ENCODE data around the gene GPC5.
"Not testable (repeated sequence)": the region's sequence is repeated elsewhere in the genome, so short reads cannot be mapped to it uniquely, and the experiment has no call there.

GPC5 gene

GRCh38 chr13:92265408-92265807 is 867.0 kb downstream of the GPC5 start:
- no peak for TF ChIP-seq CTCF (conservative IDR thresholded peaks at IDR 0.05; ENCODE audit: low read depth, low read length)
- H3K36me3 ChIP-seq (ENCODE audit: insufficient read depth): no peaks in the 10 kb centered on the region

GRCh38 chr13:92270990-92271389 is 872.6 kb downstream of the GPC5 start:
- H3K27me3 ChIP-seq (ENCODE audit: insufficient read depth, low read depth): no peaks in the 10 kb centered on the region
- no peak overlapping the region for H3K4me2 ChIP-seq
- no peak overlapping the region for H3K9ac ChIP-seq
- H3K4me1 ChIP-seq (ENCODE audit: low read depth, poor library complexity, severe bottlenecking): no peaks in the 10 kb centered on the region
- no peak overlapping the region for H3K27ac ChIP-seq
- no peak for TF ChIP-seq CTCF (conservative IDR thresholded peaks at IDR 0.05; ENCODE audit: low read depth, low read length)
- no peaks in the 10 kb centered on the region for H3K36me3 ChIP-seq (ENCODE audit: insufficient read depth)
- no peaks in the 10 kb centered on the region for H3K79me2 ChIP-seq (ENCODE audit: insufficient read depth, low read depth)
- H2AFZ ChIP-seq (ENCODE audit: low read depth): no peak overlapping the region
- H3K4me3 ChIP-seq (IDR thresholded peaks at IDR 0.05; ENCODE audit: insufficient read depth, low read depth, low read length): no peak overlapping the region
- no peaks in the 10 kb centered on the region for H4K20me1 ChIP-seq (ENCODE audit: insufficient read depth)

More at GRCh38 chr13:92265408-92265807, 867.0 kb downstream of the GPC5 start:
- Histone ChIP-seq H3K4me1 (ENCODE audit: low read depth, poor library complexity, severe bottlenecking) (no peaks in the 10 kb centered on the region), H3K4me2 (no peak overlapping the region), H4K20me1 (ENCODE audit: insufficient read depth) (no peaks in the 10 kb centered on the region), H3K27ac (no peak overlapping the region), H3K79me2 (ENCODE audit: insufficient read depth, low read depth) (no peaks in the 10 kb centered on the region), H3K9ac (no peak overlapping the region), H3K4me3 (IDR thresholded peaks at IDR 0.05; ENCODE audit: insufficient read depth, low read depth, low read length) (no peak overlapping the region), H3K27me3 (ENCODE audit: insufficient read depth, low read depth) (no peaks in the 10 kb centered on the region), H2AFZ (ENCODE audit: low read depth) (no peak overlapping the region)

- H3K9ac ChIP-seq: no peak overlapping the region
- no peaks in the 10 kb centered on the region for H3K36me3 ChIP-seq (ENCODE audit: insufficient read depth)
- no peak overlapping the region for H2AFZ ChIP-seq (ENCODE audit: low read depth)
- H3K4me2 ChIP-seq: no peak overlapping the region
- no peaks in the 10 kb centered on the region for H3K79me2 ChIP-seq (ENCODE audit: insufficient read depth, low read depth)
- H3K4me3 ChIP-seq (IDR thresholded peaks at IDR 0.05; ENCODE audit: insufficient read depth, low read depth, low read length): no peak overlapping the region
- no peak overlapping the region for H3K27ac ChIP-seq
- no peak for TF ChIP-seq CTCF (conservative IDR thresholded peaks at IDR 0.05; ENCODE audit: low read depth, low read length)
- H3K4me1 ChIP-seq (ENCODE audit: low read depth, poor library complexity, severe bottlenecking): no peaks in the 10 kb centered on the region
- H4K20me1 ChIP-seq (ENCODE audit: insufficient read depth): no peaks in the 10 kb centered on the region
- H3K27me3 ChIP-seq (ENCODE audit: insufficient read depth, low read depth): no peaks in the 10 kb centered on the region
Measured at GRCh38 chr13:92272177-92272576, 873.8 kb downstream of the GPC5 start.

DNA sequence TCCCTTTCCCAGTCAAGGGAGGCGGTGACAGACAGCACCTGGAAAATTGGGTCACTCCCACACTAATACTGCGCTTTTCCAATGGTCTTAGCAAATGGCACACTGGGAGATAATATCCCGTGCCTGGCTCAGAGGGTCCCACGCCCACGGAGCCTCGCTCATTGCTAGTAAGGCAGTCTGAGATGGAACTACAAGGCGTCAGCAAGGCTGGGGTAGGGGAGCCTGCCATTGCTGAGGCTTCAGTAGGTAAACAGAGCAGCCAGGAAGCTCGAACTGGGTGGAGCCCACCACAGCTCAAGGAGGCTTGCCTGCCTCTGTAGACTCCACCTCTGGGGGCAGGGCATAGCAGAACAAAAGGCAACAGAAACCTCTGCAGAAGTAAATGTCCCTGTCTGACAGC is 882.6 kb downstream of the GPC5 start:
- H3K9ac ChIP-seq; H3K79me2 ChIP-seq (ENCODE audit: insufficient read depth, low read depth); H4K20me1 ChIP-seq (ENCODE audit: insufficient read depth); H3K27me3 ChIP-seq (ENCODE audit: insufficient read depth, low read depth); H3K4me1 ChIP-seq (ENCODE audit: low read depth, poor library complexity, severe bottlenecking); H3K36me3 ChIP-seq (ENCODE audit: insufficient read depth); H2AFZ ChIP-seq (ENCODE audit: low read depth); H3K4me2 ChIP-seq; H3K4me3 ChIP-seq (IDR thresholded peaks at IDR 0.05; ENCODE audit: insufficient read depth, low read depth, low read length); H3K27ac ChIP-seq: not testable (repeated sequence)

- H3K36me3 ChIP-seq (ENCODE audit: insufficient read depth); H3K4me2 ChIP-seq; H3K9ac ChIP-seq; H3K4me3 ChIP-seq (IDR thresholded peaks at IDR 0.05; ENCODE audit: insufficient read depth, low read depth, low read length); H2AFZ ChIP-seq (ENCODE audit: low read depth); H3K27ac ChIP-seq; H4K20me1 ChIP-seq (ENCODE audit: insufficient read depth); H3K4me1 ChIP-seq (ENCODE audit: low read depth, poor library complexity, severe bottlenecking); H3K27me3 ChIP-seq (ENCODE audit: insufficient read depth, low read depth); H3K79me2 ChIP-seq (ENCODE audit: insufficient read depth, low read depth): not testable (repeated sequence)
Measured at GRCh38 chr13:92290718-92291307, 892.4 kb downstream of the GPC5 start.

GRCh38 chr13:92294533-92294932 is 896.1 kb downstream of the GPC5 start:
- not testable (repeated sequence) for H3K9ac ChIP-seq; H4K20me1 ChIP-seq (ENCODE audit: insufficient read depth); H3K27ac ChIP-seq; H3K4me2 ChIP-seq; H3K27me3 ChIP-seq (ENCODE audit: insufficient read depth, low read depth); H2AFZ ChIP-seq (ENCODE audit: low read depth); H3K36me3 ChIP-seq (ENCODE audit: insufficient read depth); H3K4me3 ChIP-seq (IDR thresholded peaks at IDR 0.05; ENCODE audit: insufficient read depth, low read depth, low read length); H3K79me2 ChIP-seq (ENCODE audit: insufficient read depth, low read depth); H3K4me1 ChIP-seq (ENCODE audit: low read depth, poor library complexity, severe bottlenecking)

DNA sequence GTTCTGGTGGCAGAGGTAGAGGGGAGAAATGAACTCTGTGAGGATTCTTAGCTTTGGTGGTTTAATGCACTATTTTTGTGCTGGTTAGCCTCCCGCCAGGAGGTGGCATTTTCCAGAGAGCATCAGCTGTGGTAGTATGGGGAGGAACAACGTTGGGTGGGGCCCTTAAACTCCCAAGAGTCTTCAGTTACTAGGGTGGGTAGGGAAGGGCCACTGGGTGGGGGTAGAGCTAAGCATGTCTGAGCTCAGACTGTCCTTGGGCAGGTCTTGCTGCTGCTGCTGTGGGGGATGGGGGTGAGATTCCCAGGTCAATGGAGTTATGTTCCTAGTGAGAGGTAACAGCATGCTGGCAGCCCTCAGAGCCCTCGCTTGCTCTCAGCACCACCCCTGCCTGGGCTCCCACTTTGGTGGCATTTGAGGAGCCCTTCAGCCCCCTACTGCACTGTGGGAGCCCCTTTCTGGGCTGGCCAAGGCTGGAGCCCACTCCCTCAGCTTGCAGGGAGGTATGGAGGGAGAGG is 897.8 kb downstream of the GPC5 start:
- H3K27ac ChIP-seq; H3K36me3 ChIP-seq (ENCODE audit: insufficient read depth); H3K79me2 ChIP-seq (ENCODE audit: insufficient read depth, low read depth); H4K20me1 ChIP-seq (ENCODE audit: insufficient read depth); H2AFZ ChIP-seq (ENCODE audit: low read depth); H3K9ac ChIP-seq; H3K27me3 ChIP-seq (ENCODE audit: insufficient read depth, low read depth); H3K4me2 ChIP-seq; H3K4me3 ChIP-seq (IDR thresholded peaks at IDR 0.05; ENCODE audit: insufficient read depth, low read depth, low read length); H3K4me1 ChIP-seq (ENCODE audit: low read depth, poor library complexity, severe bottlenecking): not testable (repeated sequence)
